ENCODE measurements around the gene CDC23.
A peak's percentile ranks its signal among the peaks of the same experiment; 100 is the strongest.
"Not testable (repeated sequence)": the region's sequence is repeated elsewhere in the genome, so short reads cannot be mapped to it uniquely, and the experiment has no call there.

Gene CDC23, protein sequence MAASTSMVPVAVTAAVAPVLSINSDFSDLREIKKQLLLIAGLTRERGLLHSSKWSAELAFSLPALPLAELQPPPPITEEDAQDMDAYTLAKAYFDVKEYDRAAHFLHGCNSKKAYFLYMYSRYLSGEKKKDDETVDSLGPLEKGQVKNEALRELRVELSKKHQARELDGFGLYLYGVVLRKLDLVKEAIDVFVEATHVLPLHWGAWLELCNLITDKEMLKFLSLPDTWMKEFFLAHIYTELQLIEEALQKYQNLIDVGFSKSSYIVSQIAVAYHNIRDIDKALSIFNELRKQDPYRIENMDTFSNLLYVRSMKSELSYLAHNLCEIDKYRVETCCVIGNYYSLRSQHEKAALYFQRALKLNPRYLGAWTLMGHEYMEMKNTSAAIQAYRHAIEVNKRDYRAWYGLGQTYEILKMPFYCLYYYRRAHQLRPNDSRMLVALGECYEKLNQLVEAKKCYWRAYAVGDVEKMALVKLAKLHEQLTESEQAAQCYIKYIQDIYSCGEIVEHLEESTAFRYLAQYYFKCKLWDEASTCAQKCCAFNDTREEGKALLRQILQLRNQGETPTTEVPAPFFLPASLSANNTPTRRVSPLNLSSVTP

GRCh38 chr5:138213161-138214029, at the start of gene CDC23:
Gene CDC23, minus strand, starts transcription at chr5:138213323. Its CDS starts 11 bp downstream, at chr5:138213312.
- DNase-seq (ENCODE audit: low read depth), result peak; percentile 96

DNA sequence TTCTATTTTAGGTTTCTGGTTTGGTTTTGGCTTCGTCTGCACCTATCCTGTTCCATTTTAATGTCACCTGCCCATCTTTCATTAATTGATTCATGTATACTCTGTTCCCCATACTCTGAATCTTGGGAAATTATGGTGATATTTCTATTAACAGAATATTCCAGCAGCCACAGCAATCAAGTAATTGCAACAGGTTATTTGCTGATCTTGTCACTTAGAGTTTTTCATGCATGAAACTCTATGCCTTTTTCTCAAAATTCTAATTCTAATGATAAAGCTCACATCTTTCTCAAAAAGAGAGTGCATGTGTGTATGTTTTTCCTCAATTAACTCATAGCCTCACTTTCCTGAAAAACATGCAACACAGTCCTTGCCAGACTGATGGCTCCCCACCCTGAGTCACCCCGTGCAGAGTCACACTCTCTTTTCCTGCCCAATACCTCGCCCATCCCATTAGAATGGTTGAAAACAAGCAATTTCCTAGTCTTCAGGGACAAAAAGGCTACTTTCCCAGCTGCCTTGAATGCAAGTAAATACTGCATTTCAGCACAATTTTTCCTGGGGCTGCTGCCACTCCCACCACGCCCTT, 45.7 kb upstream of the CDC23 start:
- DNase-seq (ENCODE audit: low read depth), result no peak

GRCh38 chr5:138257583-138257982, 44.5 kb upstream of the CDC23 start:
- DNase-seq (ENCODE audit: low read depth), result no peak

DNA sequence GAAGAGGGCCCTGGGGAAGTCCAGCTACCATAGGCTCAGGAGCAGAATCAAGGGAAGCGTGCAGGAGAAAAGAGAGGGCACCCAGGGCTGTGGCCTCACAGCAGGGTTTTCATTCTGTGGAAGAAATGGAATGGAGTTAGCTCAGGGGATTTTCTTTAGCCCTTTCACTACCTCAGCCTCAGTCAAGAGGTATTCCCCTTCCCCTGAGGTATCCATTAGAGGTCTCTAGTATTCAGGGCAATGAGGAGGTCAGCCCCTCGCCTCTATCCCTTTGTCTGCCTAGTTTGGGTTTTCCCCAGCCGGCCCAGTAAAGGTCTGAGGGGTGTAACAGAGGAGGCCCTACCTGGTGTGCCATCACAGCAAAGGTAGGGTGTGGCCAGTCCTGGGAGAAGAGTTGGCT, 39.8 kb upstream of the CDC23 start:
- no peak for DNase-seq (ENCODE audit: low read depth)

DNA sequence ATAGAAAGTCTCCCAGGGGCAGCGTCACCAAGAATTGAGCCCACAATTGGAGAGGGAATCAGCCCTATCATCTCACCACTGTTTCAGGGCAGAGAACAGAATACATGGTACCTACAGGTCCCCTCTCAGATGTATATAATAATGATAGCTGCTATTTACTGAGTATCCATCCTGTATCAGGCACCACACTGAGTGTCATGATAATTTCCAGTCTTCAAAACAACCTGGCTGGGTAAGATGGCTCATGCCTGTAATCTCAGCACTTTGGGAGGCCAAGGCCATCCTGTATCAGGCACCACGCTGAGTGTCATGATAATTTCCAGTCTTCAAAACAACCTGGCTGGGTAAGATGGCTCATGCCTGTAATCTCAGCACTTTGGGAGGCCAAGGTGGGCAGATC, 34.7 kb upstream of the CDC23 start:
- DNase-seq (ENCODE audit: low read depth), result not testable (repeated sequence)

- no peak for DNase-seq (ENCODE audit: low read depth)
These were observed 33.7 kb upstream of the CDC23 start for GRCh38 chr5:138246822-138247221.

DNA sequence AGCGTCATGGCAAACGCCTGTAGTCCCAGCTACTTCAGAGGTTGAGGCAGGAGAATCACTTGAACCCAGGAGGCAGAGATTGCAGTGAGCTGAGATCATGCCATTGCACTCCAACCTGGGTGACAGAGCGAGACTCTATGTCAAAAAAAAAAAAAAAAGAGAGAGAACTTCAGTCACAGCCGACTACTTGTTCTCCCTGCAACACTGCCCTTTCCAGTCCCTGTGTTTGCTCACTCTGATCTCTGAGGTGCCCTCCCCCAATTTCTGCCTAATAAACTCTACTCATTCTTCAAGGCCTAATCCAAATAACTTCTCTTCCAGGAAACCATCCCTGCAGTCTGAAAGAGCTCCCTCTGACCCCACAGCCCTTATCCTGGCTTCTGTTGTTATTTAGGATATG, 33.2 kb upstream of the CDC23 start:
- no peak for DNase-seq (ENCODE audit: low read depth)

GRCh38 chr5:138245717-138246116, 32.6 kb upstream of the CDC23 start:
- DNase-seq (ENCODE audit: low read depth), result no peak

DNA sequence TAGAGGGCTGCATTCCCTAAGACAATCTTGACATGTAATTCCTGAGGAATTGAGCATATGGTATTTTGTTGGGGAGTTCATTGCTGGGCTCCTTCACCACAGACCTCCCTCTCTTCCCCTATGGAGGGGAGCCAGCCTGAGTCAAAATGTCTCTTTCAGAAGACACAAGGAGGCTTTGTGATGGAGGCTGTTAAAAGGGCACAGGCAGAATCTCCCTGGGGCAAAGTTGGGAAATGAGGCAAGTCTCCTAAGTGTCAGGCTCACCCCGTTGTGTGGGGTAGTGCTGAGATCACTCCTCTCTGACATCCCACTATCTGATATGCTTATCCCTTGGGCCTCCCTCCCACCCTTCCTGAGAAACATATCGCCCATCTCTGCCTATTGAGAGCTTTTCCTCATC, 30.7 kb upstream of the CDC23 start:
- DNase-seq (ENCODE audit: low read depth), result no peak

DNA sequence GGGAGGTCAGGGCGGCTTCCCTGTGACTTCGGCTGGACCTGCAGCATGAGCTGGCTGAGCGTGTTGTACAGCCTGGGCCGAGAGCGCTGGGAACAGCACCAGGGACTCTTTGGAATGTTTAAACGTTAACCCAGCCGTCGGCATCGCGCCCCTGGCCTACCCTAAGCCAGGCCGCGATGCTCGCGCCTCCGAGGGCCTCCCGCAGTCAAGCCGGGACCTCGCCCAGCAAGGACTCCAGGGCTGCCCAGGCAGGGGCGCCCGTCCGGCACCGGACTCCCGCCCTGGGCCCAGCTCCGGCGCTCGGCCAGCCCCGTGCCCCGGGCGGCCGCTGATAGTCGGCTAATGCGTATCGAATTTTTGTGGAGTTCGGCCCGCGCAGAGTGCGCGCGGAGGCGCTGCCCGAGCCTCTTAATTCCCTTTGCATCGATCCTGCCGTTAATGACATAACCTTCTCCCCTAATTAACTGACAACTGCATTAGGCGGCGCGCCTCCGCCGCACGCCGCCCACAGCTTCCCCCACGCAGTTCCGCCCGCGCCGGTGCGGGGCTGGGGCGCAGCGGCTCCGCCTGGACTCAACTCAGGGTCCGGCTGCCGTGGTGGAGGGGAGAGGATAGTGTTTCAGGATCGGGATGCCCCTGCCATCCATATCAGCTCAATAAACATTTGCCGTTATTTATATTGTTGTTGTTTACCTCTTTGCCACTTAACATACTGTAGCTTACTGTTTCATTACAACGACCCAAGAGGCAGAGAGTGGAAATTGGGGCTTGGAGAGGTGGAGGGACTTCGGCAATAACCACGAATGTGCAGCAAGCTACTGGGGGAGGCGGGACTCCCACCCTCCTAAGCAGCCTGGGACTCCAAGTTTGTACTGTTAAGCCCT, 28.8 kb upstream of the CDC23 start:
- peak; percentile 10 for DNase-seq (ENCODE audit: low read depth)

GRCh38 chr5:138240650-138241385, 27.7 kb upstream of the CDC23 start:
- DNase-seq (ENCODE audit: low read depth), result no peak

DNA sequence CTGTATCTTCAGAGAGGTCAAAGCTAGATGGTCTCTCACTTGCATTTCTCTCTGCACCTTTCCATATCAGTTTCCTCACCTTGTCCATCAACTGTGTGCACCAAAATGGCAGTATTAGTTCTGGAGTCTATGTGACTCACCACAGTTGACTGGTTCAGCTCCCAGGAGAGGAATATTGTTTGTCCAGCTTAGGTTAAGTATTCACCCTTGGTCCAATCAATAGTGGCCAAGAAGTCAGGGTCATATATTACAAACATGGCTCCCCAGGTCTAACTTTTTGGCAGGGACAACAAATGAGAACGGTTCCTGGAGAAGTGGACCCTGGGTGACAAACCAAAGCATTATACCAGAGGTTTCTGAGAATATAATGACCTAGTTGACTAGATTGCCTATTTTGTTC, 24.9 kb upstream of the CDC23 start:
- DNase-seq (ENCODE audit: low read depth), result no peak

DNA sequence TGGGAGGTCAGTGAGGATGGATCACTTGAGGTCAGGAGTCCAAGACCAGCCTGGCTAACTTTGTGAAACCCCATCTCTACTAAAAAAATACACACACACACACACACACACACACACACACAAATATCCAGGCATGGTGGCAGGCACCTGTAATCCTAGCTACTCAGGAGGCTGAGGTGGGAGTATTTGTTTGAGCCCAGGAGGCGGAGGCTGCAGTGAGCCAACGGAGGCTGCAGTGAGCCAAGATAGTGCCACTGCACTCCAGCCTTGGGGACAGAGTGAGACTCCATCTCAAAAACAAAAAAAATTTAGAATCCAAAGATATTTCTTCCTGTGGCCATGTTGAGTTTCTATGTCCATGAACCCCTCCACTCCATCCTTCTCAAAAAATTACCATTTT, 21.5 kb upstream of the CDC23 start:
- no peak for DNase-seq (ENCODE audit: low read depth)

DNA sequence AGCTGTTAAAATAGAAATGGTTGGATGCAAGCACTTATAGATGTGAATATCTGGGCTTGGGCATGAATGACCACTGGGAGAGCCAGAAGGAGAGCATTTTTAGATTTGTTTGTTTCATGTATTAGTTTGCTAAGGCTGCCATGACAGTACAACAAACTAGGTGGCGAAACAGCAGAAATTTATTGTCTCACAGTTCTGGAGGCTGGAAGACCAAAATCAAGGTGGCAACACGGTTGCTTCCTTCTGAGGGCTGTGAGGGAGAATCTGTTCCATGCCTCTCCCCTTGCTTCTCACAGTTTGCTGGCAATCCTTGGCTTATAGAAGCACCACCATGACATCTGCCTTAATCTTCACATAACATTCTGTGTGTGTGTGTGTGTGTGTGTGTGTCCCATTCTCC, 20.2 kb upstream of the CDC23 start:
- no peak for DNase-seq (ENCODE audit: low read depth)

DNA sequence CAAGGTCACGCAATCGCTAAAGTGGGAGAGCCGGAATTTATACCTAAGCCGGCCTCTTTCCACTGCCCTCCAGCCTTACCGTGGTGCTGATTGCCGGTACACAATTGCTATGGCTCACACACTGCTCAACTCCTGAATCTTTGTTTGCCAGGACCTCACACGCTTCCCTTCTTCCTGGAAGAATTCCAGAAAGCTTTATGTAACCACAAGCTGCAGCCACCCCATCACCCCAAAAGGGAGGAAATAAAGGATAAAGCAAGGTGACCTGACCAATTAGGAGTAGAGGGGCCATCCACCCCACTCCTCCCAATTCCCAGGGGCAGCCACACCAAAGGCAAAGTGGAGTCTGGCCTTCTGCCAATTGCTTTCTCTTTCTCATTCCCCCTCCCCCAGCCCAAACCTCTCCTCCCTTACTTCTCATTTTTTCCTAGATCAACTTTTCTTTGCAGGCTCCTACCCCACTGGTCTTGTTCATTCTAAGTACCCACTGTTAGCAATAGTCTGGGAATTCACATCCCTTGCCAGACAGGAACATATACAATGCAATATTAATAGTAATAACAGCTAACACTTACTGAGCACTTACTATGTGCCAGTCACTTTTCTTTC, 18.0 kb upstream of the CDC23 start:
- DNase-seq (ENCODE audit: low read depth), result no peak

GRCh38 chr5:138230261-138230660, 17.1 kb upstream of the CDC23 start:
- DNase-seq (ENCODE audit: low read depth), result peak; percentile 32

GRCh38 chr5:138229387-138229786, 16.3 kb upstream of the CDC23 start:
- DNase-seq (ENCODE audit: low read depth), result no peak

DNA sequence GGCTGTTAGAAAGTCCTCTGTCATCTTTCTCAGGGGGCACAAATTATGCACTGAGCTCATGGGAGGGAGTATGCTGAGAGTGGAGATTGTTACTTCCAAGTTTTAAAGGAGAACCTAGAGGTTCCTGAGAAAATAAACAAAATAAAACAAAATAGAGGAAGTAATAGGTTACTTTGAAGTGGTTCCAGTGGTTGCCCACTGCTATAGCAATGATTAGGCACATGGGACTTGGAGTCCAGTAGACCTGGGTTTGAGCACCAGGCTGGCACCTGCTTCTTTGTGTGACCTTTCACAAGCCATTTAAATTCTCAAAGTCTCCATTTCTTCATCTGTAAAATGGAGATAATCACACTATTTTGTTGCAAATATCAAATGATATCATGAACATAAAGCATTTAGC, 13.8 kb upstream of the CDC23 start:
- no peak for DNase-seq (ENCODE audit: low read depth)

DNA sequence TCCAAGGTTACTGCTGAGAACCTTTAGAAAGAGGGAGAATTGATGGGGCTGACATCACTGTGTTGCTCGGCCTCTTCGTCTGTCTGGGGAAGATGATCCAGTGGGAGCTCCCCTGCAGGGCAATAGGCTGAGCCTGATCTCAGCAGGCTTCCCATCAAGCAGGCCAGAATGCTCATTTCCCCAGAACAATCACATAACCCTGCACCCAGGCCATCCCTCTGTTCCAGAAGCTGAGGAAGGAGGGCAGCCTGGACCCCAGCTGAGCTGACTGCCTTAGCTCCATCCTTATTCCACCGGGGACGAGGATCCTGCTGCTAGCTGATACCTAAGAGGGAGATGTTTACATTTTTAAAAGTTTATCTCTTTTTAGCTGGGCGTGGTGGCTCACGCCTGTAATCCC, 11.6 kb upstream of the CDC23 start:
- DNase-seq (ENCODE audit: low read depth), result no peak

- DNase-seq (ENCODE audit: low read depth), result no peak
These were observed 10.4 kb upstream of the CDC23 start for GRCh38 chr5:138223532-138223931.
